ENCODE data around the gene CDO1.

The CDO1 gene

DNA sequence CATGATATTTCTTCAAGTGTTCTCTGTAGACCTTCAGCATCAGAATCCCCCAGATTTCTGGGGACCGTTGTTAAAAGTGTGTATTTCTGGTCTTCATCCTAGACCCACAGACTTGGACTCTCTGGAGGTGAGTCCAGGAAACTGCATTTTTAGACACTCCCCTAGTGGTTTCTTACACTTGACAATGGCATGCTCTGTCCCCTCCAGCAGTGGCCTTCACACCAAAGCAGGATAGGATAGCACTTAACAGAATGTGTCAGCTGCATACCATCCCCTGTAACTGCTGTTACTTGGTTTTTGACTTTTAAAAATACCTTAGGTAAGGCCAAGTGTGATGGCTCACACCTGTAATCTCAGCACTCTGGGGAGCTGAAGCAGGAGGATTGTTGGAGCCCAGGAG, 20.8 kb downstream of the CDO1 start:
- DNase-seq: no peak
- no peaks in the 10 kb centered on the region for H3K36me3 ChIP-seq (replicated peaks)
- no peak overlapping the region for H3K4me3 ChIP-seq (ENCODE audit: low read depth, low read length)
- H3K27me3 ChIP-seq (replicated peaks): no peaks in the 10 kb centered on the region
- in situ Hi-C loops (cut with HindIII; ENCODE audit: low pct_ligation_motif_present, low sequenced_read_pairs): no loop called here
- TF ChIP-seq, protein P1, sequence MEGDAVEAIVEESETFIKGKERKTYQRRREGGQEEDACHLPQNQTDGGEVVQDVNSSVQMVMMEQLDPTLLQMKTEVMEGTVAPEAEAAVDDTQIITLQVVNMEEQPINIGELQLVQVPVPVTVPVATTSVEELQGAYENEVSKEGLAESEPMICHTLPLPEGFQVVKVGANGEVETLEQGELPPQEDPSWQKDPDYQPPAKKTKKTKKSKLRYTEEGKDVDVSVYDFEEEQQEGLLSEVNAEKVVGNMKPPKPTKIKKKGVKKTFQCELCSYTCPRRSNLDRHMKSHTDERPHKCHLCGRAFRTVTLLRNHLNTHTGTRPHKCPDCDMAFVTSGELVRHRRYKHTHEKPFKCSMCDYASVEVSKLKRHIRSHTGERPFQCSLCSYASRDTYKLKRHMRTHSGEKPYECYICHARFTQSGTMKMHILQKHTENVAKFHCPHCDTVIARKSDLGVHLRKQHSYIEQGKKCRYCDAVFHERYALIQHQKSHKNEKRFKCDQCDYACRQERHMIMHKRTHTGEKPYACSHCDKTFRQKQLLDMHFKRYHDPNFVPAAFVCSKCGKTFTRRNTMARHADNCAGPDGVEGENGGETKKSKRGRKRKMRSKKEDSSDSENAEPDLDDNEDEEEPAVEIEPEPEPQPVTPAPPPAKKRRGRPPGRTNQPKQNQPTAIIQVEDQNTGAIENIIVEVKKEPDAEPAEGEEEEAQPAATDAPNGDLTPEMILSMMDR (IDR thresholded peaks at IDR 0.05; ENCODE audit: low read depth, low read length, missing control alignments): no peak
- H3K27ac ChIP-seq: no peak overlapping the region

DNA sequence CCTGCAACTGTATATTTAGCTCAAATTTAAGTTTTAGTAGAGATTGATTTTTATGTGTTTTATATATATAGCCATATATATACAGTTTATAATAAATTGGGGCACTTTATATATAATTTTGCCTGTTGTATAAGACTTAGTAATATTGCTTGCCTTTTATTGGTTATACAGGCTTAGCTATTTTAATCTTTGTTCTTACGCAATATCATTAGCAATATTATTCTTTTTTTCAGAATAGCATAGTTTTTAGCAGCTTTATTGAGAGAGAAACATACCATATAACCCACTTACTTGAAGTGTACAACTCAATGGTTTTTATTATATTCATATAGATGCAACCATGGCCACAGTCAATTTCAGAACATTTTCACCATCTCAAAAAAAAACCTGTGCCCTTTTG, 28.0 kb downstream of the CDO1 start:
- Histone ChIP-seq H3K27ac (no peak overlapping the region), H3K27me3 (replicated peaks) (no peaks in the 10 kb centered on the region), H3K36me3 (replicated peaks) (no peaks in the 10 kb centered on the region), H3K4me3 (ENCODE audit: low read depth, low read length) (no peak overlapping the region)
- in situ Hi-C loops (cut with HindIII; ENCODE audit: low pct_ligation_motif_present, low sequenced_read_pairs): no loop called here
- TF ChIP-seq, protein P1 (IDR thresholded peaks at IDR 0.05; ENCODE audit: low read depth, low read length, missing control alignments): no peak
- DNase-seq: no peak

DNA sequence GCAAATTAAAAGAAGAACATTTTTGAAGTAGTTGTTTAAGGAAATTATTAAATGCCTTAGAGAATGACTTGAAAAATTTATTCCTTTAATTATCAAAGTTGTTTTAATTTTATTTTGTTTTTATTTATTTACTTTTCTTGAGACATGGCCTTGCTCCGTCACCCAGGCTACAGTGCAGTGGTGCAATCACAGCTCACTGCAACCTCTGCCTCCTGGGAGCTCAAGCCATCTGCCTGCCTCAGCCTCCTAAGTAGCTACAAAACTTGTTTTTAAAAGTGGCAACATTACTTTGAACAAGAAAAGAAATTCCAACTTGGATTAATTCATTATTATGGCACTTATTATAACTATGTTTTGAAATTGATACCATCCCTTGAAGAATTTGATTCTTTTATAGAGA, 29.0 kb downstream of the CDO1 start:
- H3K27me3 ChIP-seq (replicated peaks): no peaks in the 10 kb centered on the region
- in situ Hi-C loops (cut with HindIII; ENCODE audit: low pct_ligation_motif_present, low sequenced_read_pairs): no loop called here

DNA sequence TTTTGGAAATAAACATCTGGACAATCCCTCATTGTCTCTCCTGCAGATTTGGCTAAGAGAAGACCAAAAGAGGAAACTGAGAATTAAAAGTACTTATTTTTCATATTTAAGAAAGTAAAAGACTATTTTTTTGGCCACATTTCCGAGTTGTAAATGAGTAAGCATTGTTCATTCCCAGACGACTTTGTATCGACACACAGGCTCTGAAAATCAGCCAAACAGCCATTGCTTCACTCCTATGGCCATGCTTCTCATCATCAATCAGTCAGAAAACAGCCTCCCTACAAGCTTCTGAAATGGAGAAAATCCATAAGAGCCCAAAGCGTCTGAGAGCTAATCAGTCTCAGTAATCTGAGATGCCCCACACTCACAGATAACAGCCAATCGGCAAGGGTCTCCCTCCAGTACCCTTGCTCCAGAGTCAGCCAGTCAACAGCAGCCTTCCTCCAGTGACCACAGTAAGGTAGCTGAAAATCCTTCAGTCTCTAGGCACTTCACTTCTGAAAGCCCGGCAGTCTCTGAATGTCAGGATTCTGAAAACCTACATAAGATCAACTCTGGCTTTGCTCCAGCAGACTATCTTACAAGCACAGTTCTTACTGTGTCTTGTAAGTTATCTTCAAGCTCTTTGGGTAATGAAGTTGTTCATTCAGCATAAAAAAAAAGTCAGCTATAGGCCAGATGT, 30.9 kb downstream of the CDO1 start:
- no peak overlapping the region for H3K4me3 ChIP-seq (ENCODE audit: low read depth, low read length)
- H3K36me3 ChIP-seq (replicated peaks): no peaks in the 10 kb centered on the region
- H3K27ac ChIP-seq: no peak overlapping the region
- no peaks in the 10 kb centered on the region for H3K27me3 ChIP-seq (replicated peaks)
- no peak for DNase-seq
- TF ChIP-seq, protein P1 (IDR thresholded peaks at IDR 0.05; ENCODE audit: low read depth, low read length, missing control alignments): no peak
- in situ Hi-C loops (cut with HindIII; ENCODE audit: low pct_ligation_motif_present, low sequenced_read_pairs): no loop called here

More for the DNA sequence above, 29.0 kb downstream of the CDO1 start:
- Histone ChIP-seq H3K36me3 (replicated peaks) (no peaks in the 10 kb centered on the region), H3K4me3 (ENCODE audit: low read depth, low read length) (no peak overlapping the region), H3K27ac (no peak overlapping the region)
- DNase-seq: no peak
- TF ChIP-seq, protein P1 (IDR thresholded peaks at IDR 0.05; ENCODE audit: low read depth, low read length, missing control alignments): no peak

DNA sequence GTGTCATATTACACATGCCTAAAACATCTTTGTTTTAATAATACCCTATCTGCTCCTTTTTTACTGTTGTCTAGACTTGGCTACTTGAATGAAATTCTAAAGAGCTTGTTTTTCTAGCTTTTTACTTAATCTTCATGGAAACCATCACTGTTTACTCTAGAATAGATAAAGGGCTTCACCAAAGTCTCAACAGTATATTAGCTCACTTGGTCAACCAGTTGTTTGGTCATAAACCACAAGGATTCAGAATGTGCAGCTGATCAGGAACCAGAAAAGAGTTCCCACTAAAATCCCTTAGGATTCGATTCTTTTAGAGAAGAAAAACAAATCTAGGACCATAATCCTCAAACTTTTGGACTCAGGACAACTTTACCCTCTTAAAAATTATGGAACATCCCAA, 38.0 kb downstream of the CDO1 start:
- in situ Hi-C loops (cut with HindIII; ENCODE audit: low pct_ligation_motif_present, low sequenced_read_pairs): no loop called here
- TF ChIP-seq, protein P1 (IDR thresholded peaks at IDR 0.05; ENCODE audit: low read depth, low read length, missing control alignments): no peak
- DNase-seq: peak; percentile 31

DNA sequence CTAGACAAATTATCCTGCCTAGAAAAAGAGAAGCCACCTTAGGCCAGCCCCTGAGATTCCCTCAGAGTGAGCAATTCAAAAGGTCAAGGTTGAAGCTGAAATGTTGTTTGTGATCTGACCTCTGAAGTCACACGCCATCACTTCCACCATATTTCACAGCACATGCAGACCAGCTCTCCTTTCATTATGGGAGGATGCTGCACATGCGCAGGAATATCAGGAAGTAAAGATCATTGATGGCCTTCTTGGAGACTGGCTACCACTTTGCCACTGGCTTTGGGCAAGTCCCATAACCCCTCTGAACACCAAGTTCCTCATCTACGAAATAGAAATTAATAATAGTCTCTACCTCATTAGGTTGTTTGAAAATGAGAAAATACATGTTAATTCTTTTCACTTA, 39.5 kb downstream of the CDO1 start:
- no peaks in the 10 kb centered on the region for H3K36me3 ChIP-seq (replicated peaks)
- in situ Hi-C loops (cut with HindIII; ENCODE audit: low pct_ligation_motif_present, low sequenced_read_pairs): no loop called here
- H3K27ac ChIP-seq: no peak overlapping the region
- H3K4me3 ChIP-seq (ENCODE audit: low read depth, low read length): no peak overlapping the region
- H3K27me3 ChIP-seq (replicated peaks): no peaks in the 10 kb centered on the region
- TF ChIP-seq, protein P1 (IDR thresholded peaks at IDR 0.05; ENCODE audit: low read depth, low read length, missing control alignments): no peak
- no peak for DNase-seq

More for the DNA sequence above, 38.0 kb downstream of the CDO1 start:
- H3K27me3 ChIP-seq (replicated peaks): no peaks in the 10 kb centered on the region
- no peak overlapping the region for H3K4me3 ChIP-seq (ENCODE audit: low read depth, low read length)
- no peaks in the 10 kb centered on the region for H3K36me3 ChIP-seq (replicated peaks)
- H3K27ac ChIP-seq: peak overlapping the region; percentile 37

All from brain microvascular endothelial cell (primary cell).